ENCODE data around the gene ELL2.

GRCh38 chr5:95907067-95907705 is 54.5 kb downstream of the ELL2 start:
- TF ChIP-seq, protein P1, sequence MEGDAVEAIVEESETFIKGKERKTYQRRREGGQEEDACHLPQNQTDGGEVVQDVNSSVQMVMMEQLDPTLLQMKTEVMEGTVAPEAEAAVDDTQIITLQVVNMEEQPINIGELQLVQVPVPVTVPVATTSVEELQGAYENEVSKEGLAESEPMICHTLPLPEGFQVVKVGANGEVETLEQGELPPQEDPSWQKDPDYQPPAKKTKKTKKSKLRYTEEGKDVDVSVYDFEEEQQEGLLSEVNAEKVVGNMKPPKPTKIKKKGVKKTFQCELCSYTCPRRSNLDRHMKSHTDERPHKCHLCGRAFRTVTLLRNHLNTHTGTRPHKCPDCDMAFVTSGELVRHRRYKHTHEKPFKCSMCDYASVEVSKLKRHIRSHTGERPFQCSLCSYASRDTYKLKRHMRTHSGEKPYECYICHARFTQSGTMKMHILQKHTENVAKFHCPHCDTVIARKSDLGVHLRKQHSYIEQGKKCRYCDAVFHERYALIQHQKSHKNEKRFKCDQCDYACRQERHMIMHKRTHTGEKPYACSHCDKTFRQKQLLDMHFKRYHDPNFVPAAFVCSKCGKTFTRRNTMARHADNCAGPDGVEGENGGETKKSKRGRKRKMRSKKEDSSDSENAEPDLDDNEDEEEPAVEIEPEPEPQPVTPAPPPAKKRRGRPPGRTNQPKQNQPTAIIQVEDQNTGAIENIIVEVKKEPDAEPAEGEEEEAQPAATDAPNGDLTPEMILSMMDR (IDR thresholded peaks at IDR 0.05), result no peak
- TF ChIP-seq POLR2A (IDR thresholded peaks at IDR 0.05), result no peak
